Skeletal muscle satellite cell (primary cell): ENCODE data around the gene NTSR1.

Experiments used
- H3K27me3 ChIP-seq: 2 replicates; pipeline ENCODE4 v1.7.0; 2013; ENCODE audit warnings: low read length; ENCODE audit not compliant: control insufficient read depth, insufficient read depth
- H3K36me3 ChIP-seq: 2 replicates; pipeline ENCODE4 v1.7.0; 2013; ENCODE audit warnings: mild to moderate bottlenecking, control low read depth, low read length; ENCODE audit not compliant: insufficient read depth
- H3K4me1 ChIP-seq: 2 replicates; pipeline ENCODE4 v1.7.0; 2013; ENCODE audit warnings: low read length; ENCODE audit not compliant: control insufficient read depth, insufficient read depth
- H3K4me2 ChIP-seq: 2 replicates; pipeline ENCODE4 v1.7.0; 2013; ENCODE audit warnings: mild to moderate bottlenecking, low read length
- H3K4me3 ChIP-seq: 2 replicates; pipeline ENCODE4 v1.7.0; 2013; ENCODE audit warnings: low read length
- H3K9ac ChIP-seq: 2 replicates; pipeline ENCODE4 v1.7.0; 2013; ENCODE audit warnings: mild to moderate bottlenecking, low read depth, low read length, moderate library complexity
- H3K9me3 ChIP-seq: replicated peaks from 2 replicates; pipeline ENCODE4 v1.7.0; 2013; ENCODE audit warnings: mild to moderate bottlenecking, control low read depth, low read length

The NTSR1 gene

GRCh38 chr20:62665826-62666735 lies 42.6 kb upstream of the NTSR1 start:
- Histone ChIP-seq H3K4me3 (no peak overlapping the region), H3K36me3 (no peaks in the 10 kb centered on the region), H3K9ac (no peak overlapping the region)

GRCh38 chr20:62666736-62667529 lies 41.7 kb upstream of the NTSR1 start:
- Histone ChIP-seq H3K36me3 (no peaks in the 10 kb centered on the region), H3K4me3 (no peak overlapping the region), H3K27me3 (peaks cover 27% of the 10 kb centered on the region), H3K4me1 (peaks cover 4% of the 10 kb centered on the region), H3K4me2 (no peak overlapping the region), H3K9ac (no peak overlapping the region), H3K9me3 (no peaks in the 10 kb centered on the region)

More at GRCh38 chr20:62665826-62666735, 42.6 kb upstream of the NTSR1 start:
- H3K9me3 ChIP-seq, result no peaks in the 10 kb centered on the region
- peaks cover 6% of the 10 kb centered on the region for H3K4me1 ChIP-seq
- no peak overlapping the region for H3K4me2 ChIP-seq
- H3K27me3 ChIP-seq, result peaks cover 27% of the 10 kb centered on the region

- Histone ChIP-seq H3K9me3 (no peaks in the 10 kb centered on the region), H3K4me3 (no peak overlapping the region), H3K27me3 (peaks cover 27% of the 10 kb centered on the region), H3K4me2 (no peak overlapping the region), H3K9ac (no peak overlapping the region), H3K4me1 (no peaks in the 10 kb centered on the region), H3K36me3 (no peaks in the 10 kb centered on the region)
Observed at GRCh38 chr20:62667530-62668440, 40.9 kb upstream of the NTSR1 start.

GRCh38 chr20:62668441-62669027 lies 40.1 kb upstream of the NTSR1 start:
- H3K4me1 ChIP-seq, result no peaks in the 10 kb centered on the region
- no peak overlapping the region for H3K4me3 ChIP-seq
- no peak overlapping the region for H3K9ac ChIP-seq
- no peaks in the 10 kb centered on the region for H3K36me3 ChIP-seq
- no peaks in the 10 kb centered on the region for H3K9me3 ChIP-seq
- no peak overlapping the region for H3K4me2 ChIP-seq
- peaks cover 23% of the 10 kb centered on the region for H3K27me3 ChIP-seq

GRCh38 chr20:62669249-62669648 lies 39.4 kb upstream of the NTSR1 start:
- H3K4me1 ChIP-seq, result no peaks in the 10 kb centered on the region
- no peak overlapping the region for H3K4me2 ChIP-seq
- no peak overlapping the region for H3K4me3 ChIP-seq
- H3K36me3 ChIP-seq, result no peaks in the 10 kb centered on the region
- no peaks in the 10 kb centered on the region for H3K9me3 ChIP-seq
- peaks cover 29% of the 10 kb centered on the region for H3K27me3 ChIP-seq
- H3K9ac ChIP-seq, result no peak overlapping the region

GRCh38 chr20:62670156-62670555 lies 38.5 kb upstream of the NTSR1 start:
- no peak overlapping the region for H3K4me2 ChIP-seq
- H3K9ac ChIP-seq, result no peak overlapping the region
- no peak overlapping the region for H3K4me3 ChIP-seq
- no peaks in the 10 kb centered on the region for H3K36me3 ChIP-seq
- H3K9me3 ChIP-seq, result no peaks in the 10 kb centered on the region
- H3K4me1 ChIP-seq, result peaks cover 2% of the 10 kb centered on the region
- peaks cover 32% of the 10 kb centered on the region for H3K27me3 ChIP-seq

- Histone ChIP-seq H3K36me3 (no peaks in the 10 kb centered on the region), H3K9me3 (no peaks in the 10 kb centered on the region), H3K4me2 (no peak overlapping the region), H3K4me1 (peaks cover 11% of the 10 kb centered on the region), H3K4me3 (no peak overlapping the region), H3K9ac (no peak overlapping the region), H3K27me3 (peaks cover 30% of the 10 kb centered on the region)
Observed at GRCh38 chr20:62670998-62671397, 37.6 kb upstream of the NTSR1 start.

GRCh38 chr20:62671765-62672164 lies 36.9 kb upstream of the NTSR1 start:
- H3K9me3 ChIP-seq, result no peaks in the 10 kb centered on the region
- peaks cover 11% of the 10 kb centered on the region for H3K4me1 ChIP-seq
- H3K36me3 ChIP-seq, result no peaks in the 10 kb centered on the region
- H3K4me2 ChIP-seq, result no peak overlapping the region
- H3K27me3 ChIP-seq, result peaks cover 32% of the 10 kb centered on the region
- H3K9ac ChIP-seq, result no peak overlapping the region
- no peak overlapping the region for H3K4me3 ChIP-seq

- H3K4me2 ChIP-seq, result no peak overlapping the region
- H3K4me1 ChIP-seq, result peaks cover 11% of the 10 kb centered on the region
- no peaks in the 10 kb centered on the region for H3K9me3 ChIP-seq
- H3K4me3 ChIP-seq, result no peak overlapping the region
- no peaks in the 10 kb centered on the region for H3K36me3 ChIP-seq
- no peak overlapping the region for H3K9ac ChIP-seq
- peaks cover 39% of the 10 kb centered on the region for H3K27me3 ChIP-seq
Observed at GRCh38 chr20:62674370-62674769, 34.3 kb upstream of the NTSR1 start.

GRCh38 chr20:62675156-62675876 lies 33.3 kb upstream of the NTSR1 start:
- Histone ChIP-seq H3K27me3 (peaks cover 45% of the 10 kb centered on the region), H3K9me3 (no peaks in the 10 kb centered on the region), H3K36me3 (no peaks in the 10 kb centered on the region), H3K4me3 (no peak overlapping the region), H3K4me2 (peak overlapping the region; percentile 61), H3K4me1 (peaks cover 11% of the 10 kb centered on the region), H3K9ac (no peak overlapping the region)
